Mammary epithelial cell (primary cell): ENCODE data around the gene PKD2.

Experiments used
- EZH2 ChIP-seq: IDR thresholded peaks from 2 replicates; pipeline ENCODE4 v1.6.1; 2012; ENCODE audit warnings: low read length, inconsistent platforms, borderline replicate concordance
- TF ChIP-seq, protein P1 (sequence below), 2 donors: IDR thresholded peaks in 1 of 2; conservative IDR thresholded peaks in 1 of 2; 2 replicates each; pipeline ENCODE4 v1.5.1; 2011 to 2012; ENCODE audit warnings: inconsistent platforms in 2 of 2, low read length in 2 of 2, mild to moderate bottlenecking in 2 of 2, control low read depth in 1 of 2, low read depth in 1 of 2; ENCODE audit not compliant: insufficient read depth in 1 of 2; ENCODE audit errors: extremely low read depth in 1 of 2

DNA sequence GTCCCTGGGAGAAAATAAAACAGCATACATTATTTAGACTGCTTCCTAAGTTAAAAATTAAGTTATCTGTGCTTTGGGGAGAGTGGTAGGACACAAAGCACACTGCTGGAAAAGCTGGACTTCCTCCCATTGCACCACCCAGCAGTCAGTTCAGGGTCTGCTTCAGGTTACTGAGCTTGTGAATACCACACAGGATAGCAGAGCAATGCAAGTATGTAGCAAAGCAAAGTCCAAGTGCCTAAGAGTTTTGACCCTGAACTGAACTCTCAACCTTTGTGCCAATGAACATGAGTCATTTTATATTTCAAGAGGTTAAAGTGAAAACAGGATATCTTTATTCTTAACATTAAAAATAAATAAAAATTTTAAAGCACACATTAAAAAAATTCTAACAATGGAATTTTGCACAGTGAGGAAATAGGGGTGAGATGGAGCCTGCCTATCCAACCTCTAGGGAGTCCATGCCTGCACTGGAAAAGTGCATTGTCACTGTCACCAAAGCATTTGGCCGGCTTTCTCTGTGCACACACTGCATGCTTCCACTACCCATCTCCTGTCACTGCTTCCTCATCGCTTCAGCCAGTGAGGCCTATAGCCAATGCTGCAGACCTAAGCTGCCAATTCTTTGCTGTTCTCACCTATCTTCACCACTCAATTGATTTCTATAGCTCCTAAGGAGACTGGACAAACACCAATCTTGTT is 100.1 kb downstream of the PKD2 start:
- TF ChIP-seq, protein P1, sequence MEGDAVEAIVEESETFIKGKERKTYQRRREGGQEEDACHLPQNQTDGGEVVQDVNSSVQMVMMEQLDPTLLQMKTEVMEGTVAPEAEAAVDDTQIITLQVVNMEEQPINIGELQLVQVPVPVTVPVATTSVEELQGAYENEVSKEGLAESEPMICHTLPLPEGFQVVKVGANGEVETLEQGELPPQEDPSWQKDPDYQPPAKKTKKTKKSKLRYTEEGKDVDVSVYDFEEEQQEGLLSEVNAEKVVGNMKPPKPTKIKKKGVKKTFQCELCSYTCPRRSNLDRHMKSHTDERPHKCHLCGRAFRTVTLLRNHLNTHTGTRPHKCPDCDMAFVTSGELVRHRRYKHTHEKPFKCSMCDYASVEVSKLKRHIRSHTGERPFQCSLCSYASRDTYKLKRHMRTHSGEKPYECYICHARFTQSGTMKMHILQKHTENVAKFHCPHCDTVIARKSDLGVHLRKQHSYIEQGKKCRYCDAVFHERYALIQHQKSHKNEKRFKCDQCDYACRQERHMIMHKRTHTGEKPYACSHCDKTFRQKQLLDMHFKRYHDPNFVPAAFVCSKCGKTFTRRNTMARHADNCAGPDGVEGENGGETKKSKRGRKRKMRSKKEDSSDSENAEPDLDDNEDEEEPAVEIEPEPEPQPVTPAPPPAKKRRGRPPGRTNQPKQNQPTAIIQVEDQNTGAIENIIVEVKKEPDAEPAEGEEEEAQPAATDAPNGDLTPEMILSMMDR (conservative IDR thresholded peaks at IDR 0.05 in 1 of 2, IDR thresholded peaks at IDR 0.05 in 1 of 2; ENCODE audit: extremely low read depth in 1 of 2, insufficient read depth in 1 of 2, low read depth in 1 of 2, low read length in 2 of 2), result no peak
- TF ChIP-seq EZH2, result no peak
